ENCODE data around the gene LTBP1.

DNA sequence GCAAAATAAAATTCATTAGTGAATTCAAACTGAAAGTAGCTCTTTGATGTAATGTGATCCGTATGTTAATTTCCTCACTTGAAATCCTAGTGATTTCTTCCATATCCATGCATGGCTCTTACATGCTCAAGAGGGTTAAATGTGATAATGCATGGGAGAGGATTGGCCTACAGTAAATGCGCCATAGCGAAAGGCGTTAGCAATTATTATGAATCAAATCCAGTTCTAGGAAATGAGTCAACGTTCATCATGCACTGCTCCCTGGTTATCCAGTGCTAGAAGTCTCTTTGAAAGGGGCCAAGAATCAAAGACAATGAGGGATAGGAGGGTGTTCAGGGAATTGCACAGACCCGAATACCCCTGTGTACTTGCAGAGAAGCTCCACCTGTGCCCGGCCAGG lies 428.3 kb downstream of the LTBP1 start:
- TF ChIP-seq, protein P1, sequence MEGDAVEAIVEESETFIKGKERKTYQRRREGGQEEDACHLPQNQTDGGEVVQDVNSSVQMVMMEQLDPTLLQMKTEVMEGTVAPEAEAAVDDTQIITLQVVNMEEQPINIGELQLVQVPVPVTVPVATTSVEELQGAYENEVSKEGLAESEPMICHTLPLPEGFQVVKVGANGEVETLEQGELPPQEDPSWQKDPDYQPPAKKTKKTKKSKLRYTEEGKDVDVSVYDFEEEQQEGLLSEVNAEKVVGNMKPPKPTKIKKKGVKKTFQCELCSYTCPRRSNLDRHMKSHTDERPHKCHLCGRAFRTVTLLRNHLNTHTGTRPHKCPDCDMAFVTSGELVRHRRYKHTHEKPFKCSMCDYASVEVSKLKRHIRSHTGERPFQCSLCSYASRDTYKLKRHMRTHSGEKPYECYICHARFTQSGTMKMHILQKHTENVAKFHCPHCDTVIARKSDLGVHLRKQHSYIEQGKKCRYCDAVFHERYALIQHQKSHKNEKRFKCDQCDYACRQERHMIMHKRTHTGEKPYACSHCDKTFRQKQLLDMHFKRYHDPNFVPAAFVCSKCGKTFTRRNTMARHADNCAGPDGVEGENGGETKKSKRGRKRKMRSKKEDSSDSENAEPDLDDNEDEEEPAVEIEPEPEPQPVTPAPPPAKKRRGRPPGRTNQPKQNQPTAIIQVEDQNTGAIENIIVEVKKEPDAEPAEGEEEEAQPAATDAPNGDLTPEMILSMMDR (IDR thresholded peaks at IDR 0.05) = no peak
- no peak for TF ChIP-seq POLR2A (IDR thresholded peaks at IDR 0.05)

Measured in vagina (tissue), 2 donors.